ENCODE measurements around the gene FHOD3. TPM values are rescaled to one million over a fixed set of nuclear protein-coding genes. Genes with fewer than 3 reads are reported as not detected.
A peak's percentile ranks its signal among the peaks of the same experiment; 100 is the strongest.

Gene FHOD3
- total and polyA plus RNA-seq, 2 experiments from 2014 or later, result 2.7 to 8.7 TPM

DNA sequence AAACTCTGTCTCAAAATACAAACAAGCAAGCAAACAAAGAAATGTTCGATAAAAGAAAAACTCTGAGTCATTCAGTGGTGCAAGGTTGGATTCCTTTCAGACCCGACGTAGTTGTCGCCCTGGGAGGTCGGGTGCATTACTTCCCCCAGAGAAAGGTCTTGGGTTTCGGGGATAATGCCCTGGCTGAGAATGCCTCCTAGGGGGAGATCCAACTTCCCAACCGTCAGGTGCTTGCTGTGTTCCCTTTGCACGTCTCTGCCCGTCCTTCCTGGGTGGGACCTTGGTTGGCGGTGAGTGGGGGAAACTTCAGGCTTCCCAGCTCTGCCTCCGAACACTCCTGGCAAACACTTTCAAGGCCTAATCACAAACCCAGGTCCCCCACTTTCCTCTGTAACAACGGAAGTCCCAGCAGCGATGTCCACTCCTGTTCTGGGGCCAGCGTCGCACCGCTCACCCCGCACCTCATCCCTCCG is 530.7 kb downstream of the FHOD3 start:
- Mint-ChIP-seq H3K27ac (peak overlapping the region; percentile 97), H3K4me3 (peak overlapping the region; percentile 100), H3K27me3 (ENCODE audit: insufficient read depth, low read depth, poor library complexity) (no peaks in the 10 kb centered on the region), H3K4me1 (peaks cover 18% of the 10 kb centered on the region), H3K9me3 (no peaks in the 10 kb centered on the region), H3K36me3 (ENCODE audit: low read depth) (peaks cover 21% of the 10 kb centered on the region)
- H4K20me1 ChIP-seq (replicated peaks; ENCODE audit: insufficient read depth), result 0 out of 2 replicates have a peak, but pooled peaks cover 7% of the 10 kb centered on the region
- H2AFZ ChIP-seq, result peak overlapping the region; percentile 98
- H3K4me2 ChIP-seq, result peak overlapping the region; percentile 79
- H3F3A ChIP-seq (replicated peaks; ENCODE audit: low read depth), result no peaks in the 10 kb centered on the region; the same call in 1 of the 2 replicates
- peak overlapping the region; percentile 95 for H3K4me3 ChIP-seq
- no peaks in the 10 kb centered on the region for H3K27me3 ChIP-seq (ENCODE audit: insufficient read depth)
- H3K4me1 ChIP-seq (ENCODE audit: insufficient read depth), result no peaks in the 10 kb centered on the region
- H3K79me2 ChIP-seq (replicated peaks; ENCODE audit: insufficient read depth), result peaks cover 32% of the 10 kb centered on the region
- DNase-seq (ENCODE audit: low spot score) (peak; percentile 70), ATAC-seq (peak; percentile 58)
- TF ChIP-seq, protein P1, sequence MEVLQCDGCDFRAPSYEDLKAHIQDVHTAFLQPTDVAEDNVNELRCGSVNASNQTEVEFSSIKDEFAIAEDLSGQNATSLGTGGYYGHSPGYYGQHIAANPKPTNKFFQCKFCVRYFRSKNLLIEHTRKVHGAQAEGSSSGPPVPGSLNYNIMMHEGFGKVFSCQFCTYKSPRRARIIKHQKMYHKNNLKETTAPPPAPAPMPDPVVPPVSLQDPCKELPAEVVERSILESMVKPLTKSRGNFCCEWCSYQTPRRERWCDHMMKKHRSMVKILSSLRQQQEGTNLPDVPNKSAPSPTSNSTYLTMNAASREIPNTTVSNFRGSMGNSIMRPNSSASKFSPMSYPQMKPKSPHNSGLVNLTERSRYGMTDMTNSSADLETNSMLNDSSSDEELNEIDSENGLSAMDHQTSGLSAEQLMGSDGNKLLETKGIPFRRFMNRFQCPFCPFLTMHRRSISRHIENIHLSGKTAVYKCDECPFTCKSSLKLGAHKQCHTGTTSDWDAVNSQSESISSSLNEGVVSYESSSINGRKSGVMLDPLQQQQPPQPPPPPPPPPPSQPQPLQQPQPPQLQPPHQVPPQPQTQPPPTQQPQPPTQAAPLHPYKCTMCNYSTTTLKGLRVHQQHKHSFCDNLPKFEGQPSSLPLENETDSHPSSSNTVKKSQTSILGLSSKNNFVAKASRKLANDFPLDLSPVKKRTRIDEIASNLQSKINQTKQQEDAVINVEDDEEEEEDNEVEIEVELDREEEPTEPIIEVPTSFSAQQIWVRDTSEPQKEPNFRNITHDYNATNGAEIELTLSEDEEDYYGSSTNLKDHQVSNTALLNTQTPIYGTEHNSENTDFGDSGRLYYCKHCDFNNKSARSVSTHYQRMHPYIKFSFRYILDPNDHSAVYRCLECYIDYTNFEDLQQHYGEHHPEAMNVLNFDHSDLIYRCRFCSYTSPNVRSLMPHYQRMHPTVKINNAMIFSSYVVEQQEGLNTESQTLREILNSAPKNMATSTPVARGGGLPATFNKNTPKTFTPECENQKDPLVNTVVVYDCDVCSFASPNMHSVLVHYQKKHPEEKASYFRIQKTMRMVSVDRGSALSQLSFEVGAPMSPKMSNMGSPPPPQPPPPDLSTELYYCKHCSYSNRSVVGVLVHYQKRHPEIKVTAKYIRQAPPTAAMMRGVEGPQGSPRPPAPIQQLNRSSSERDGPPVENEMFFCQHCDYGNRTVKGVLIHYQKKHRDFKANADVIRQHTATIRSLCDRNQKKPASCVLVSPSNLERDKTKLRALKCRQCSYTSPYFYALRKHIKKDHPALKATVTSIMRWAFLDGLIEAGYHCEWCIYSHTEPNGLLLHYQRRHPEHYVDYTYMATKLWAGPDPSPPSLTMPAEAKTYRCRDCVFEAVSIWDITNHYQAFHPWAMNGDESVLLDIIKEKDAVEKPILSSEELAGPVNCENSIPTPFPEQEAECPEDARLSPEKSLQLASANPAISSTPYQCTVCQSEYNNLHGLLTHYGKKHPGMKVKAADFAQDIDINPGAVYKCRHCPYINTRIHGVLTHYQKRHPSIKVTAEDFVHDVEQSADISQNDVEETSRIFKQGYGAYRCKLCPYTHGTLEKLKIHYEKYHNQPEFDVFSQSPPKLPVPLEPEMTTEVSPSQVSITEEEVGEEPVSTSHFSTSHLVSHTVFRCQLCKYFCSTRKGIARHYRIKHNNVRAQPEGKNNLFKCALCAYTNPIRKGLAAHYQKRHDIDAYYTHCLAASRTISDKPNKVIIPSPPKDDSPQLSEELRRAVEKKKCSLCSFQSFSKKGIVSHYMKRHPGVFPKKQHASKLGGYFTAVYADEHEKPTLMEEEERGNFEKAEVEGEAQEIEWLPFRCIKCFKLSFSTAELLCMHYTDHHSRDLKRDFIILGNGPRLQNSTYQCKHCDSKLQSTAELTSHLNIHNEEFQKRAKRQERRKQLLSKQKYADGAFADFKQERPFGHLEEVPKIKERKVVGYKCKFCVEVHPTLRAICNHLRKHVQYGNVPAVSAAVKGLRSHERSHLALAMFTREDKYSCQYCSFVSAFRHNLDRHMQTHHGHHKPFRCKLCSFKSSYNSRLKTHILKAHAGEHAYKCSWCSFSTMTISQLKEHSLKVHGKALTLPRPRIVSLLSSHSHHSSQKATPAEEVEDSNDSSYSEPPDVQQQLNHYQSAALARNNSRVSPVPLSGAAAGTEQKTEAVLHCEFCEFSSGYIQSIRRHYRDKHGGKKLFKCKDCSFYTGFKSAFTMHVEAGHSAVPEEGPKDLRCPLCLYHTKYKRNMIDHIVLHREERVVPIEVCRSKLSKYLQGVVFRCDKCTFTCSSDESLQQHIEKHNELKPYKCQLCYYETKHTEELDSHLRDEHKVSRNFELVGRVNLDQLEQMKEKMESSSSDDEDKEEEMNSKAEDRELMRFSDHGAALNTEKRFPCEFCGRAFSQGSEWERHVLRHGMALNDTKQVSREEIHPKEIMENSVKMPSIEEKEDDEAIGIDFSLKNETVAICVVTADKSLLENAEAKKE (CRISPR knock-in tag; IDR thresholded peaks at IDR 0.05), result no peak
- TF ChIP-seq EZH2phosphoT487 (IDR thresholded peaks at IDR 0.05; ENCODE audit: unreplicated experiment) (no peak), ZNF331 (CRISPR knock-in tag; IDR thresholded peaks at IDR 0.05; ENCODE audit: low read depth) (no peak), JUNB (IDR thresholded peaks at IDR 0.05; ENCODE audit: unreplicated experiment) (no peak), CREB1 (CRISPR knock-in tag; IDR thresholded peaks at IDR 0.05; ENCODE audit: low read depth) (no peak), STAT1 (IDR thresholded peaks at IDR 0.05; ENCODE audit: unreplicated experiment) (no peak)
- TF ChIP-seq, protein P2, sequence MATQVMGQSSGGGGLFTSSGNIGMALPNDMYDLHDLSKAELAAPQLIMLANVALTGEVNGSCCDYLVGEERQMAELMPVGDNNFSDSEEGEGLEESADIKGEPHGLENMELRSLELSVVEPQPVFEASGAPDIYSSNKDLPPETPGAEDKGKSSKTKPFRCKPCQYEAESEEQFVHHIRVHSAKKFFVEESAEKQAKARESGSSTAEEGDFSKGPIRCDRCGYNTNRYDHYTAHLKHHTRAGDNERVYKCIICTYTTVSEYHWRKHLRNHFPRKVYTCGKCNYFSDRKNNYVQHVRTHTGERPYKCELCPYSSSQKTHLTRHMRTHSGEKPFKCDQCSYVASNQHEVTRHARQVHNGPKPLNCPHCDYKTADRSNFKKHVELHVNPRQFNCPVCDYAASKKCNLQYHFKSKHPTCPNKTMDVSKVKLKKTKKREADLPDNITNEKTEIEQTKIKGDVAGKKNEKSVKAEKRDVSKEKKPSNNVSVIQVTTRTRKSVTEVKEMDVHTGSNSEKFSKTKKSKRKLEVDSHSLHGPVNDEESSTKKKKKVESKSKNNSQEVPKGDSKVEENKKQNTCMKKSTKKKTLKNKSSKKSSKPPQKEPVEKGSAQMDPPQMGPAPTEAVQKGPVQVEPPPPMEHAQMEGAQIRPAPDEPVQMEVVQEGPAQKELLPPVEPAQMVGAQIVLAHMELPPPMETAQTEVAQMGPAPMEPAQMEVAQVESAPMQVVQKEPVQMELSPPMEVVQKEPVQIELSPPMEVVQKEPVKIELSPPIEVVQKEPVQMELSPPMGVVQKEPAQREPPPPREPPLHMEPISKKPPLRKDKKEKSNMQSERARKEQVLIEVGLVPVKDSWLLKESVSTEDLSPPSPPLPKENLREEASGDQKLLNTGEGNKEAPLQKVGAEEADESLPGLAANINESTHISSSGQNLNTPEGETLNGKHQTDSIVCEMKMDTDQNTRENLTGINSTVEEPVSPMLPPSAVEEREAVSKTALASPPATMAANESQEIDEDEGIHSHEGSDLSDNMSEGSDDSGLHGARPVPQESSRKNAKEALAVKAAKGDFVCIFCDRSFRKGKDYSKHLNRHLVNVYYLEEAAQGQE (IDR thresholded peaks at IDR 0.05; ENCODE audit: unreplicated experiment), result no peak
- TF ChIP-seq, protein P3, sequence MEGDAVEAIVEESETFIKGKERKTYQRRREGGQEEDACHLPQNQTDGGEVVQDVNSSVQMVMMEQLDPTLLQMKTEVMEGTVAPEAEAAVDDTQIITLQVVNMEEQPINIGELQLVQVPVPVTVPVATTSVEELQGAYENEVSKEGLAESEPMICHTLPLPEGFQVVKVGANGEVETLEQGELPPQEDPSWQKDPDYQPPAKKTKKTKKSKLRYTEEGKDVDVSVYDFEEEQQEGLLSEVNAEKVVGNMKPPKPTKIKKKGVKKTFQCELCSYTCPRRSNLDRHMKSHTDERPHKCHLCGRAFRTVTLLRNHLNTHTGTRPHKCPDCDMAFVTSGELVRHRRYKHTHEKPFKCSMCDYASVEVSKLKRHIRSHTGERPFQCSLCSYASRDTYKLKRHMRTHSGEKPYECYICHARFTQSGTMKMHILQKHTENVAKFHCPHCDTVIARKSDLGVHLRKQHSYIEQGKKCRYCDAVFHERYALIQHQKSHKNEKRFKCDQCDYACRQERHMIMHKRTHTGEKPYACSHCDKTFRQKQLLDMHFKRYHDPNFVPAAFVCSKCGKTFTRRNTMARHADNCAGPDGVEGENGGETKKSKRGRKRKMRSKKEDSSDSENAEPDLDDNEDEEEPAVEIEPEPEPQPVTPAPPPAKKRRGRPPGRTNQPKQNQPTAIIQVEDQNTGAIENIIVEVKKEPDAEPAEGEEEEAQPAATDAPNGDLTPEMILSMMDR (conservative IDR thresholded peaks at IDR 0.05; ENCODE audit: low read depth in 2 of 2), result no peak
- no peaks in the 10 kb centered on the region for H3K9me2 ChIP-seq (ENCODE audit: insufficient read depth)
- H3K36me3 ChIP-seq (ENCODE audit: insufficient read depth), result 0 out of 2 replicates have a peak, but pooled peaks cover 2% of the 10 kb centered on the region
- H3K27ac ChIP-seq (ENCODE audit: low read depth), result peak overlapping the region; percentile 88
